Neural cell (in vitro differentiated cells): ENCODE results near the gene PHACTR1. TPM values are rescaled to one million over a fixed set of nuclear protein-coding genes. Genes with fewer than 3 reads are reported as not detected.

ENCODE experiments used
- H2AFZ ChIP-seq: fragments of 200-600, 300-800 bp; sonication (generic), shearing (Covaris generic); 2 replicates; pipeline ENCODE4 v1.6.0; 2014; ENCODE audit warnings: low read depth, mild to moderate bottlenecking, antibody characterized with exemption, low read length, moderate library complexity
- H3F3A ChIP-seq: fragments of 200-600 bp; shearing (Covaris generic); 2 replicates; pipeline ENCODE4 v1.6.1; 2016; ENCODE audit warnings: mild to moderate bottlenecking, moderate library complexity, mixed read lengths, antibody characterized with exemption, low read length; ENCODE audit not compliant: insufficient read depth, poor library complexity, severe bottlenecking
- H3K27ac ChIP-seq: fragments of 200-600, 300-800 bp; sonication (generic), shearing (Covaris generic); 2 replicates; pipeline ENCODE4 v1.5.1; 2014; ENCODE audit warnings: mild to moderate bottlenecking, low read length, moderate library complexity
- H3K27me3 ChIP-seq: fragments of 300-800, 200-600 bp; sonication (generic), shearing (Covaris generic); 2 replicates; pipeline ENCODE4 v1.6.0; 2014; ENCODE audit warnings: mild to moderate bottlenecking, low read depth, low read length, moderate library complexity; ENCODE audit not compliant: insufficient read depth
- H3K36me3 ChIP-seq: fragments of 300-800, 200-600 bp; sonication (generic), shearing (Covaris generic); 2 replicates; pipeline ENCODE4 v1.5.1; 2014; ENCODE audit warnings: mild to moderate bottlenecking, antibody characterized with exemption, low read length, moderate library complexity; ENCODE audit not compliant: insufficient read depth
- H3K4me2 ChIP-seq: fragments of 300-800, 200-600 bp; sonication (generic), shearing (Covaris generic); 2 replicates; pipeline ENCODE4 v1.6.0; 2014; ENCODE audit warnings: mild to moderate bottlenecking, low read length
- H3K4me3 ChIP-seq: fragments of 300-800, 200-600 bp; sonication (generic), shearing (Covaris generic); 2 replicates; pipeline ENCODE4 v1.5.1; 2014; ENCODE audit warnings: mild to moderate bottlenecking, low read length, moderate library complexity
- H3K79me2 ChIP-seq: fragments of 200-600 bp; shearing (Covaris generic); replicated peaks from 2 replicates; pipeline ENCODE4 v1.6.0; 2014; ENCODE audit warnings: mild to moderate bottlenecking, low read length, moderate library complexity; ENCODE audit not compliant: insufficient read depth
- H3K9ac ChIP-seq: fragments of 300-800, 200-600 bp; sonication (generic), shearing (Covaris generic); 2 replicates; pipeline ENCODE4 v1.6.1; 2016; ENCODE audit warnings: mild to moderate bottlenecking, low read length, mixed read lengths
- H3K9me2 ChIP-seq: fragments of 200-600 bp; shearing (Covaris generic); 2 replicates; pipeline ENCODE4 v1.6.1; 2016; ENCODE audit warnings: mild to moderate bottlenecking, low read length, mixed read lengths; ENCODE audit not compliant: insufficient read depth
- H3K9me3 ChIP-seq: fragments of 200-600, 300-800 bp; sonication (generic), shearing (Covaris generic); 2 replicates; pipeline ENCODE4 v1.6.1; 2016; ENCODE audit warnings: mild to moderate bottlenecking, mixed run types, low read length, moderate library complexity, mixed read lengths
- H4K20me1 ChIP-seq: fragments of 200-600 bp; shearing (Covaris generic); 2 replicates; pipeline ENCODE4 v1.6.1; 2016; ENCODE audit warnings: mild to moderate bottlenecking, mixed run types; ENCODE audit not compliant: insufficient read depth
- CTCF ChIP-seq: fragments of 450-650 bp; IDR thresholded peaks from 2 replicates; pipeline ENCODE4 v1.5.1; 2014; ENCODE audit warnings: antibody characterized with exemption, mild to moderate bottlenecking, moderate library complexity; ENCODE audit not compliant: poor library complexity, severe bottlenecking
- EP300 ChIP-seq: fragments of 450-650 bp; conservative IDR thresholded peaks from 2 replicates; pipeline ENCODE4 v1.6.1; 2014; ENCODE audit warnings: antibody characterized with exemption, mild to moderate bottlenecking, moderate library complexity; ENCODE audit not compliant: poor library complexity, severe bottlenecking
- EZH2 ChIP-seq: fragments of 200-600, 300-800 bp; shearing (Covaris generic), sonication (generic); IDR thresholded peaks from 2 replicates; pipeline ENCODE4 v1.6.1; 2014; ENCODE audit warnings: antibody characterized with exemption, low read length, borderline replicate concordance, mild to moderate bottlenecking; ENCODE audit not compliant: insufficient read depth, poor library complexity, severe bottlenecking
- MXI1 ChIP-seq: fragments of 450-650 bp; conservative IDR thresholded peaks from 2 replicates; pipeline ENCODE4 v1.6.1; 2014; ENCODE audit warnings: antibody characterized with exemption, mild to moderate bottlenecking; ENCODE audit not compliant: poor library complexity, severe bottlenecking
- POLR2AphosphoS5 ChIP-seq: IDR thresholded peaks from 2 replicates; pipeline ENCODE4 v1.6.1; 2012
- RAD21 ChIP-seq: fragments of 450-650 bp; conservative IDR thresholded peaks from 2 replicates; pipeline ENCODE4 v1.6.1; 2014; ENCODE audit warnings: antibody characterized with exemption, mild to moderate bottlenecking, moderate library complexity
- REST ChIP-seq: IDR thresholded peaks from 2 replicates; pipeline ENCODE4 v1.6.1; 2012; ENCODE audit warnings: borderline replicate concordance
- SMC3 ChIP-seq: fragments of 450-650 bp; conservative IDR thresholded peaks from 2 replicates; pipeline ENCODE4 v1.6.1; 2014; ENCODE audit warnings: antibody characterized with exemption, mild to moderate bottlenecking, moderate library complexity; ENCODE audit not compliant: poor library complexity
- TAF1 ChIP-seq: IDR thresholded peaks from 2 replicates; pipeline ENCODE4 v1.6.1; 2012; ENCODE audit warnings: low read depth
- polyA plus RNA-seq: library from polyadenylated mRNA; depleted of rRNA; stranded (reverse); fragments of >200 nt; gene quantifications from 2 replicates; pipeline ENCODE4 v1.2.3, GENCODE V29; 2014

PHACTR1 gene
- polyA plus RNA-seq, 1 donor from 2014 or later = 7.8 TPM

- H3K4me2 ChIP-seq = no peak overlapping the region
- no peaks in the 10 kb centered on the region for H3F3A ChIP-seq
- no peaks in the 10 kb centered on the region for H3K9me3 ChIP-seq
- no peak overlapping the region for H3K9ac ChIP-seq
- no peak overlapping the region for H2AFZ ChIP-seq
- TF ChIP-seq POLR2AphosphoS5 (no peak), SMC3 (no peak), RAD21 (no peak), CTCF (no peak), MXI1 (no peak), REST (no peak), EP300 (no peak), TAF1 (no peak), EZH2 (no peak)
- H3K79me2 ChIP-seq = no peaks in the 10 kb centered on the region
- peaks cover 26% of the 10 kb centered on the region for H3K36me3 ChIP-seq
- no peak overlapping the region for H3K27ac ChIP-seq
- H3K27me3 ChIP-seq = no peaks in the 10 kb centered on the region
- H3K9me2 ChIP-seq = no peaks in the 10 kb centered on the region
- no peak overlapping the region for H3K4me3 ChIP-seq
- no peaks in the 10 kb centered on the region for H4K20me1 ChIP-seq
These were observed 586.4 kb downstream of the PHACTR1 start for GRCh38 chr6:13302751-13303667.

DNA sequence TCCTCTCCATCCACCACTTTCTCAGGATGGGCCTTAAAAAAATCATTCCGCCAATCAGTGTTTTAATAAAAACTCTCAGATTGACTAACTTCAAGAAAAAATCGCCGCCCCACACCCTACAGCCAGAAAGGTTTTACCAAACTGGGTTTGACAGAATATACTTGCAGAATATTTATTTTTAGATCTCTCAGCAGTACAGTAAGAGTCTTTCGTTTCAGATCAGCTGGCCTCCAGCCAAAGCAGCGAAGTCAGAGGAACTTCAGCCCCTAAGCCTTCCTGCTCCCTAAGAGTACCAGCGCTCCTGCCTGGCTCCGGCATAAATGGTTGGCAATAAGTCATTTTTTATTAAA is 587.1 kb downstream of the PHACTR1 start:
- H4K20me1 ChIP-seq = no peaks in the 10 kb centered on the region
- H3K4me2 ChIP-seq = no peak overlapping the region
- no peak overlapping the region for H3K9ac ChIP-seq
- no peaks in the 10 kb centered on the region for H3K9me3 ChIP-seq
- H3K36me3 ChIP-seq = peaks cover 26% of the 10 kb centered on the region
- no peak overlapping the region for H3K4me3 ChIP-seq
- no peak overlapping the region for H2AFZ ChIP-seq
- no peaks in the 10 kb centered on the region for H3F3A ChIP-seq
- H3K27me3 ChIP-seq = no peaks in the 10 kb centered on the region
- no peaks in the 10 kb centered on the region for H3K9me2 ChIP-seq
- TF ChIP-seq REST (no peak), SMC3 (no peak), TAF1 (no peak), EZH2 (no peak), CTCF (no peak), EP300 (no peak), MXI1 (no peak), RAD21 (no peak), POLR2AphosphoS5 (no peak)
- H3K27ac ChIP-seq = no peak overlapping the region
- H3K79me2 ChIP-seq = no peaks in the 10 kb centered on the region
